ENCODE data around the gene RGP1. TPM values are rescaled to one million over a fixed set of nuclear protein-coding genes. Genes with fewer than 3 reads are reported as not detected.

Gene RGP1
- polyA plus RNA-seq, 3 donors, result 2.3 to 9.0 (median 3.3) TPM

DNA sequence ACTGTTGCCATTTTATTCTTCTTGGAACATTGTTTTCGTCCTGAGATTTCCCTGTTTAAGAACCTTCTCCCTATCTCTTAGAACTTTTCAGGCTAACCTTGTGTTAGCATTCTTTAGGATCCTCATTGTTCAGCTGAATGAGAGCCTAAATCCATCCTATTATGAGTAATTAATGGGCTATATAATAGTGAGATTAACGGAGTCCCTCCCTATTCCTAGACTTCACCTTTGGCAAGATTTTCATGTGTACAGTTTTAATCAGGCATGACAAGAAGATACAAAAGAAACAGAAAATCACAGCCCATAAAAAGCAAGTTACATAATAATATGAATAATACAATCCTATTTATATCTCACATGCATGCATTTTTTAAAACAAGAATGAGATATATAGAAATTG, 14.1 kb downstream of the RGP1 start:
- H4K20me1 ChIP-seq (ENCODE audit: insufficient read depth, low read length), result no peaks in the 10 kb centered on the region
- no peaks in the 10 kb centered on the region for H3K9me3 ChIP-seq (replicated peaks in 1 of 2; ENCODE audit: control insufficient read depth in 1 of 2, insufficient read depth in 1 of 2, low read length in 2 of 2)
- Mint-ChIP-seq H3K4me3 (no peak overlapping the region), H3K9me3 (peaks cover 0 to 3% (median 3%) of the 10 kb centered on the region in 7 donors), H3K27ac (no peak overlapping the region), H3K36me3 (no peaks in the 10 kb centered on the region), H3K27me3 (ENCODE audit: low read depth in 3 of 3) (peaks cover 0 to 4% (median 2%) of the 10 kb centered on the region in 3 donors), H3K4me1 (peaks cover 19% of the 10 kb centered on the region)
- no peak overlapping the region for H3K9ac ChIP-seq (ENCODE audit: insufficient read depth, low read length, poor library complexity, severe bottlenecking)
- no peak overlapping the region for H3K27ac ChIP-seq (ENCODE audit: low read depth in 1 of 2, low read length in 2 of 2)
- H3K27me3 ChIP-seq (ENCODE audit: control insufficient read depth in 2 of 2, insufficient read depth in 2 of 2, low read length in 2 of 2), result no peaks in the 10 kb centered on the region
- DNase-seq, result no peak
- peaks cover 7 to 10% of the 10 kb centered on the region in 2 donors for H3K4me1 ChIP-seq (ENCODE audit: control insufficient read depth in 1 of 2, insufficient read depth in 2 of 2, low read length in 2 of 2)
- no peaks in the 10 kb centered on the region for H3K79me2 ChIP-seq (ENCODE audit: insufficient read depth, low read length)
- no peak overlapping the region for H2AFZ ChIP-seq (ENCODE audit: insufficient read depth, low read depth, low read length, poor library complexity, severe bottlenecking)
- no peaks in the 10 kb centered on the region for H3K36me3 ChIP-seq (replicated peaks in 1 of 2; ENCODE audit: control insufficient read depth in 1 of 2, insufficient read depth in 2 of 2, low read length in 2 of 2)
- TF ChIP-seq, protein P1, sequence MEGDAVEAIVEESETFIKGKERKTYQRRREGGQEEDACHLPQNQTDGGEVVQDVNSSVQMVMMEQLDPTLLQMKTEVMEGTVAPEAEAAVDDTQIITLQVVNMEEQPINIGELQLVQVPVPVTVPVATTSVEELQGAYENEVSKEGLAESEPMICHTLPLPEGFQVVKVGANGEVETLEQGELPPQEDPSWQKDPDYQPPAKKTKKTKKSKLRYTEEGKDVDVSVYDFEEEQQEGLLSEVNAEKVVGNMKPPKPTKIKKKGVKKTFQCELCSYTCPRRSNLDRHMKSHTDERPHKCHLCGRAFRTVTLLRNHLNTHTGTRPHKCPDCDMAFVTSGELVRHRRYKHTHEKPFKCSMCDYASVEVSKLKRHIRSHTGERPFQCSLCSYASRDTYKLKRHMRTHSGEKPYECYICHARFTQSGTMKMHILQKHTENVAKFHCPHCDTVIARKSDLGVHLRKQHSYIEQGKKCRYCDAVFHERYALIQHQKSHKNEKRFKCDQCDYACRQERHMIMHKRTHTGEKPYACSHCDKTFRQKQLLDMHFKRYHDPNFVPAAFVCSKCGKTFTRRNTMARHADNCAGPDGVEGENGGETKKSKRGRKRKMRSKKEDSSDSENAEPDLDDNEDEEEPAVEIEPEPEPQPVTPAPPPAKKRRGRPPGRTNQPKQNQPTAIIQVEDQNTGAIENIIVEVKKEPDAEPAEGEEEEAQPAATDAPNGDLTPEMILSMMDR (IDR thresholded peaks at IDR 0.05), result no peak
- H3K4me2 ChIP-seq (replicated peaks; ENCODE audit: extremely low read depth, low read length, poor library complexity, severe bottlenecking), result no peak overlapping the region
- WGBS (ENCODE audit: insufficient coverage), result no CpG with 5 or more reads among the region's 2 CpGs
- intact Hi-C loops (cut with micrococcal nuclease), result no loop called here
- no peak overlapping the region for H3K4me3 ChIP-seq (replicated peaks in 1 of 3; ENCODE audit: low read depth in 2 of 3, low read length in 3 of 3)

DNA sequence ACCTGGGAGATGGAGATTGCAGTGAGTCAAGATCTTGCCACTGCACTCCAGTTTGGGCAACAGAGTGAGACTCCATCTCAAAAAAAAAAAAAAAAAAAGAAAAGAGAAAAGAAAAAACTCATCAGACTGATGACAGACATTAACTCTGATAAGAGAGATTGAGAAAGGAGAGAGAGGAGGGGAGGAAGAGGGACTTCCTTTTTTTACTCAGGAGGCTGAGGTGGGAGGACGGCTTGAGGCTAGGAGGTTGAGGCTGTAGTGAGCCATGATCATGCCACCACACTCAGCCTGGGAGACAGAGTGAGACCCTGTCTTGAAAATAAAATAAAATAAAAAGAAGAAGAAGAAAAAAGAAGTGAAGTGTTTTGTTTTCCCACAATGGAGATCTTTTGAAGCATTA, 14.7 kb downstream of the RGP1 start:
- H3K27ac ChIP-seq (ENCODE audit: low read depth in 1 of 2, low read length in 2 of 2), result no peak overlapping the region
- peaks cover 0 to 4% (median 2%) of the 10 kb centered on the region in 3 donors for H3K27me3 Mint-ChIP-seq (ENCODE audit: low read depth in 3 of 3)
- no peaks in the 10 kb centered on the region for H3K36me3 Mint-ChIP-seq
- no peak overlapping the region for H3K4me3 Mint-ChIP-seq
- H3K9me3 Mint-ChIP-seq, result peaks cover 0 to 3% (median 3%) of the 10 kb centered on the region in 7 donors
- H2AFZ ChIP-seq (ENCODE audit: insufficient read depth, low read depth, low read length, poor library complexity, severe bottlenecking), result no peak overlapping the region
- no peak overlapping the region for H3K27ac Mint-ChIP-seq
- H3K79me2 ChIP-seq (ENCODE audit: insufficient read depth, low read length), result no peaks in the 10 kb centered on the region
- TF ChIP-seq, protein P1 (IDR thresholded peaks at IDR 0.05), result no peak
- H3K9ac ChIP-seq (ENCODE audit: insufficient read depth, low read length, poor library complexity, severe bottlenecking), result no peak overlapping the region
- H3K4me1 ChIP-seq (ENCODE audit: control insufficient read depth in 1 of 2, insufficient read depth in 2 of 2, low read length in 2 of 2), result peaks cover 1 to 3% of the 10 kb centered on the region in 2 donors
- no peaks in the 10 kb centered on the region for H4K20me1 ChIP-seq (ENCODE audit: insufficient read depth, low read length)
- no peaks in the 10 kb centered on the region for H3K27me3 ChIP-seq (ENCODE audit: control insufficient read depth in 2 of 2, insufficient read depth in 2 of 2, low read length in 2 of 2)
- peaks cover 13% of the 10 kb centered on the region for H3K4me1 Mint-ChIP-seq
- DNase-seq, result no peak
- H3K4me3 ChIP-seq (replicated peaks in 1 of 3; ENCODE audit: low read depth in 2 of 3, low read length in 3 of 3), result no peak overlapping the region
- no peaks in the 10 kb centered on the region for H3K9me3 ChIP-seq (replicated peaks in 1 of 2; ENCODE audit: control insufficient read depth in 1 of 2, insufficient read depth in 1 of 2, low read length in 2 of 2)
- intact Hi-C loops (cut with micrococcal nuclease), result no loop called here
- no peak overlapping the region for H3K4me2 ChIP-seq (replicated peaks; ENCODE audit: extremely low read depth, low read length, poor library complexity, severe bottlenecking)
- no peaks in the 10 kb centered on the region for H3K36me3 ChIP-seq (replicated peaks in 1 of 2; ENCODE audit: control insufficient read depth in 1 of 2, insufficient read depth in 2 of 2, low read length in 2 of 2)
- WGBS (ENCODE audit: insufficient coverage), result no CpG with 5 or more reads among the region's 1 CpG

Data from CD14-positive monocyte (primary cell).